A549 treated with GW870086 at 1 μM for 4 hours (cell line): ENCODE results near the gene CEP83. TPM values are rescaled to one million over a fixed set of nuclear protein-coding genes. Genes with fewer than 3 reads are reported as not detected.

Experiments
- total RNA-seq: library from RNA; stranded (reverse); fragments of 200-300 nt; extraction: Qiagen RNA extraction; gene quantifications from 5 replicates; pipeline ENCODE4 v1.2.3, GENCODE V29; 2022; ENCODE audit warnings: low read depth

CEP83 gene, protein sequence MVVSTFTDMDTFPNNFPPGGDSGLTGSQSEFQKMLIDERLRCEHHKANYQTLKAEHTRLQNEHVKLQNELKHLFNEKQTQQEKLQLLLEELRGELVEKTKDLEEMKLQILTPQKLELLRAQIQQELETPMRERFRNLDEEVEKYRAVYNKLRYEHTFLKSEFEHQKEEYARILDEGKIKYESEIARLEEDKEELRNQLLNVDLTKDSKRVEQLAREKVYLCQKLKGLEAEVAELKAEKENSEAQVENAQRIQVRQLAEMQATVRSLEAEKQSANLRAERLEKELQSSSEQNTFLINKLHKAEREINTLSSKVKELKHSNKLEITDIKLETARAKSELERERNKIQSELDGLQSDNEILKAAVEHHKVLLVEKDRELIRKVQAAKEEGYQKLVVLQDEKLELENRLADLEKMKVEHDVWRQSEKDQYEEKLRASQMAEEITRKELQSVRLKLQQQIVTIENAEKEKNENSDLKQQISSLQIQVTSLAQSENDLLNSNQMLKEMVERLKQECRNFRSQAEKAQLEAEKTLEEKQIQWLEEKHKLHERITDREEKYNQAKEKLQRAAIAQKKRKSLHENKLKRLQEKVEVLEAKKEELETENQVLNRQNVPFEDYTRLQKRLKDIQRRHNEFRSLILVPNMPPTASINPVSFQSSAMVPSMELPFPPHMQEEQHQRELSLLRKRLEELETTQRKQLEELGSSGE
- 6.0 to 9.0 TPM (median 7.7 TPM) in 5 replicates for total RNA-seq

DNA sequence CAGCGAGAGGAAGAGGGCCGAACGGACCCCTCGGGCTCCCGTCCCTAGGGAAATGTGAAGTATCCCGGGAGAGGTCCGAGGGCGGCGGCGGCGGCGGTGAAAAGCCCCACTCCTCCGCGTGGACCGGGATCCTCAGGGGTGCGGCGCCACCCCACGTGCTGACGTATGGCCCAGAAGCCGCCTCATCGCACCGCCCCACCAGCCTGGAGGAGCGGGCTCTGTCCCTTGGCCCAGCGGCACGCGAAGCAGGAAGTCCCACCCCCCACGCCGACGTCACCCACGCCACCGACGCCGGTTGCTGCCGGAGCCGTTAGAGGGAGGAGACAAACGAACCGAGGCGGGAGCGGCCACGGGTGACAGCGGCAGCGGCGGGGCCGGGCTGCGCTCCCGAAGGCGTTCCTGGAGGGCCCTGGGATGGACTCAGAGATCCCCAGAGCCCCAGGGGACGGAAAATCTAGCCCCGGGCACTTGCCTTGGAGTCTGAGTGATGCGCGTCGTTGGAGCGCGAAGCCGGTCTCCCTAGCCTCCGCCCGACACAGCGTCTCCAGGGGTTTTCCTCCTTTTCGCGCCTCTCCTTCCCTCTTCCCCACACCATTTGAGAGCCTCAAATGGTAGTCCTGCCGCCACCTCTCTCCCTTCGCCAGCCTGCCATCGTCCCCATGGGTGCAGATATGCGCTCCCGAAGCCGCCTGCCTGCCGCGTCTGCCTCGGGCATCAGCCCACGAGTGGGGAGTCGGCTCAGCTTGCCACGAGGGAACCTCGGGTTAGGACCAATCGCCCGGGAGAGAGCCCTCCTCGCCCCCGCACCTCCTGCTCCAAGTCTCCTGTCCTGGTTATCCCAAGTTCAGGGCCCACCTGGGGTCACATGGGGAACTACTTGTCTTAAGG, at the start of gene CEP83:
TSS of gene CEP83 (minus strand) at position 140 of the 888 bp plus-strand sequence. CDS start 47,377 bp downstream, outside the sequence.

Other genes with a start within 250 kb of the CEP83 start
- gene TMCC3, start 190.7 kb upstream of the CEP83 start, total RNA-seq, result 0.88 to 1.8 TPM (median 1.2 TPM) in 5 replicates